GM21737 (cell line): ENCODE data around the gene GUCY1B1.

Source experiments
- ATAC-seq: cut with Tn5 transposase; IDR thresholded peaks from one replicate; pipeline ENCODE4 v1.9.1; 2021; ENCODE audit warnings: mild to moderate bottlenecking, moderate library complexity; ENCODE audit not compliant: unreplicated experiment

GUCY1B1 gene

DNA sequence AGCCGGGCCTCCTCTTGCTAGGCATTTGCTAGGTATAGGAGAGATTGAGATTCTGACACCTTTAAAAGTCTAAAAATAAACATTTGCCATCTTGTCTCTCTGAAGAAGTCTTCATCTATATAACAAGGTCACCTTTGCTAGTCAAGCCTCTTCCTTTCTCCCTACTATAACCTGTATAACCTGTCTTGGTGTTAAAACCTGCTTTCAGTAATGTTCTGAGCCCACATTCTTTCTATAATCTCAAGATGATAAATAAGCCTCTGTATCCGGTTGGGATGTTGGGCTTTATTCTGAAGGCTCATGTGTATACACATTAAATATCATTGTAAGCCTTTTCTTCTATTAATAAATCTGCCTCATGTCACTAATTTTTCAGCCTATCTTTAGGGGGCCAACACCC lies 97.1 kb downstream of the GUCY1B1 start:
- ATAC-seq: no peak
